GM10847 (cell line): Measurements from ENCODE around the gene RGPD5.
"Not testable (repeated sequence)": the region's sequence is repeated elsewhere in the genome, so short reads cannot be mapped to it uniquely, and the experiment has no call there.

Experiments used
- POLR2A ChIP-seq: IDR thresholded peaks from 2 replicates; pipeline ENCODE4 v1.6.1; 2011; ENCODE audit not compliant: insufficient read length; ENCODE audit errors: extremely low read depth

RGPD5 gene

GRCh38 chr2:109794074-109794737 is at the start of gene RGPD5:
RGPD5 (plus strand) TSS chr2:109794305; CDS start chr2:109794466, 161 bp downstream.
- TF ChIP-seq POLR2A, result not testable (repeated sequence)

GRCh38 chr2:109898462-109899336 is 104.6 kb downstream of the RGPD5 start, which contains the start of gene LIMS3:
LIMS3 (plus strand) TSS chr2:109898688; CDS start chr2:109898729, 41 bp downstream.
- not testable (repeated sequence) for TF ChIP-seq POLR2A
